OCI-LY1 (cell line): ENCODE data around the gene P2RY13.

Experiments used
- H2AFZ ChIP-seq: fragments of 200-600 bp; sonication (generic), shearing (Covaris generic); 2 replicates; pipeline ENCODE4 v1.6.0; 2014; ENCODE audit warnings: antibody characterized with exemption, mild to moderate bottlenecking, low read length
- H3F3A ChIP-seq: fragments of 200-600 bp; sonication (generic), shearing (Covaris generic); 2 replicates; pipeline ENCODE4 v1.6.0; 2014; ENCODE audit warnings: mild to moderate bottlenecking, antibody characterized with exemption, low read length, moderate library complexity; ENCODE audit not compliant: insufficient read depth
- H3K27ac ChIP-seq: fragments of 200-600 bp; sonication (generic); 2 replicates; pipeline ENCODE4 v1.5.1; 2014; ENCODE audit warnings: low read length, mixed run types, mild to moderate bottlenecking, low read depth; ENCODE audit not compliant: poor library complexity, severe bottlenecking
- H3K27me3 ChIP-seq: fragments of 200-600 bp; sonication (generic); 2 replicates; pipeline ENCODE4 v1.6.0; 2014; ENCODE audit warnings: antibody characterized with exemption, mild to moderate bottlenecking, low read length, moderate library complexity; ENCODE audit not compliant: insufficient read depth
- H3K36me3 ChIP-seq: fragments of 200-600 bp; sonication (generic); 2 replicates; pipeline ENCODE4 v1.6.1; 2014; ENCODE audit warnings: mild to moderate bottlenecking, antibody characterized with exemption, low read length, moderate library complexity, mixed read lengths; ENCODE audit not compliant: insufficient read depth
- H3K4me1 ChIP-seq: fragments of 200-600 bp; sonication (generic); 2 replicates; pipeline ENCODE4 v1.5.1; 2014; ENCODE audit warnings: mild to moderate bottlenecking, low read length, moderate library complexity; ENCODE audit not compliant: insufficient read depth, severe bottlenecking
- H3K4me2 ChIP-seq: fragments of 200-600 bp; sonication (generic), shearing (Covaris generic); 2 replicates; pipeline ENCODE4 v1.6.1; 2014; ENCODE audit warnings: low read length
- H3K4me3 ChIP-seq: fragments of 200-600 bp; sonication (generic); 2 replicates; pipeline ENCODE4 v1.5.1; 2014; ENCODE audit warnings: low read length, low read depth, mild to moderate bottlenecking, mixed read lengths; ENCODE audit not compliant: poor library complexity, severe bottlenecking
- H3K79me2 ChIP-seq: fragments of 200-600 bp; shearing (Covaris generic); 2 replicates; pipeline ENCODE4 v1.6.1; 2016; ENCODE audit warnings: mixed run types, low read length, mixed read lengths; ENCODE audit not compliant: insufficient read depth
- H3K9ac ChIP-seq: fragments of 200-600 bp; sonication (generic), shearing (Covaris generic); 2 replicates; pipeline ENCODE4 v1.6.1; 2014; ENCODE audit warnings: mild to moderate bottlenecking, low read length, mixed read lengths
- H3K9me2 ChIP-seq: fragments of 200-600 bp; sonication (generic), shearing (Covaris generic); 2 replicates; pipeline ENCODE4 v1.6.1; 2014; ENCODE audit warnings: low read depth, mild to moderate bottlenecking, low read length, mixed read lengths
- H3K9me3 ChIP-seq: fragments of 200-600 bp; shearing (Covaris generic); 2 replicates; pipeline ENCODE4 v1.6.1; 2014; ENCODE audit warnings: low read length, mixed read lengths
- H4K20me1 ChIP-seq: fragments of 200-600 bp; sonication (generic), shearing (Covaris generic); 2 replicates; pipeline ENCODE4 v1.6.0; 2016; ENCODE audit warnings: mild to moderate bottlenecking, low read length; ENCODE audit not compliant: insufficient read depth
- CTCF ChIP-seq: fragments of 200-600 bp; sonication (generic), shearing (Covaris generic); IDR thresholded peaks from 2 replicates; pipeline ENCODE4 v1.5.1; 2017; ENCODE audit warnings: mild to moderate bottlenecking, antibody characterized with exemption, low read length, moderate library complexity, mixed read lengths
- EZH2 ChIP-seq: fragments of 200-600 bp; sonication (generic), shearing (Covaris generic); IDR thresholded peaks from 2 replicates; pipeline ENCODE4 v1.8.0; 2017; ENCODE audit warnings: borderline replicate concordance, mixed run types, mild to moderate bottlenecking, antibody characterized with exemption, low read length, moderate library complexity, mixed read lengths

Gene P2RY13

DNA sequence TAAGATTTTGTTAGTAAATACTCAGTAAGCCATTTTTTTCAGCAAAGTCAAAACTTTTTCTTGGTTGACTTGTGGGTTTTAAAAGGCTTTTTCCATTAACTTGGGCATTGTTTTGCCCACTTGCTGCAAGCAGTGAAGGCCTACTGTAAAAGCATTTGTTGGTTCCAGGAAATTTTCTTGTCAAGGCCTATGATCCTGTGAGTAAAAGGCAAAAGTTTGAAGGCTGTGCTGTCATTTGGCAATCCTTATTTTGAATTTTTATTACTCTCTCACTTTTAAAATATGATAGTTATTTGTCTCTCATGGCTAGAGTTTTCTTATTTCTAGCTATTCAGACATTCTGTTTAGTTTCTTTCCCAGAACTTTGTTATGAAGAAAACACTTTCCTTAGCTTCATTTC is 42.2 kb upstream of the P2RY13 start:
- Histone ChIP-seq H3K36me3 (no peaks in the 10 kb centered on the region), H3K9me3 (no peaks in the 10 kb centered on the region), H3F3A (no peaks in the 10 kb centered on the region), H3K4me1 (peaks cover 5% of the 10 kb centered on the region), H3K27me3 (no peaks in the 10 kb centered on the region), H4K20me1 (no peaks in the 10 kb centered on the region), H3K4me3 (no peak overlapping the region), H3K79me2 (no peaks in the 10 kb centered on the region), H3K27ac (no peak overlapping the region), H3K9ac (no peak overlapping the region), H3K4me2 (no peak overlapping the region), H2AFZ (no peak overlapping the region), H3K9me2 (no peaks in the 10 kb centered on the region)
- TF ChIP-seq CTCF (no peak), EZH2 (no peak)

GRCh38 chr3:151367448-151367847 is 38.1 kb upstream of the P2RY13 start:
- H3K27ac ChIP-seq = no peak overlapping the region
- no peaks in the 10 kb centered on the region for H3K27me3 ChIP-seq
- H3K79me2 ChIP-seq = no peaks in the 10 kb centered on the region
- no peaks in the 10 kb centered on the region for H4K20me1 ChIP-seq
- H3K9me2 ChIP-seq = no peaks in the 10 kb centered on the region
- TF ChIP-seq CTCF (no peak), EZH2 (no peak)
- H3K9me3 ChIP-seq = no peaks in the 10 kb centered on the region
- no peaks in the 10 kb centered on the region for H3K4me1 ChIP-seq
- H3K4me2 ChIP-seq = no peak overlapping the region
- no peak overlapping the region for H2AFZ ChIP-seq
- no peak overlapping the region for H3K4me3 ChIP-seq
- no peaks in the 10 kb centered on the region for H3F3A ChIP-seq
- H3K36me3 ChIP-seq = no peaks in the 10 kb centered on the region
- no peak overlapping the region for H3K9ac ChIP-seq

DNA sequence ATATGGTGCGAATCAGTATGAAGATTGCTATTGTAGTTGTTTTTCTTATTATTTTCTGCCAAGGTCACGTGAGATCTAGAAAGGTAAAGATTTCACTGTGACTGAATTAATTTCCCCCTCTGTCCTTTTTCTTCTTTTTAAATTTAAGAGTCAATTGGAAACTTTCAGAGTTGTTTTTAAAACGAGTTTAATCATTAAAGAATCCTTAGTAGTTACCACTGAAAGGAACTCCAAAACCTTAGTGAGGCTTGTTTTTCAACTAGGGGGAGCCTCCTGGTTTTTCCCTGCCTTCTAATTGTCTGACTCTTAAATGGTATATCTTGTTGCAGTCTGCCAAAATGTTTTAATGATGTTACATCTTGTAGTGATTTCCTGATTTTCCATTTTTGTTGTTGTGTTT is 37.6 kb upstream of the P2RY13 start:
- H2AFZ ChIP-seq = no peak overlapping the region
- no peaks in the 10 kb centered on the region for H3K4me1 ChIP-seq
- H3K27ac ChIP-seq = no peak overlapping the region
- no peaks in the 10 kb centered on the region for H3K79me2 ChIP-seq
- no peaks in the 10 kb centered on the region for H3K36me3 ChIP-seq
- no peak overlapping the region for H3K4me2 ChIP-seq
- no peak for TF ChIP-seq CTCF
- H4K20me1 ChIP-seq = no peaks in the 10 kb centered on the region
- H3K9ac ChIP-seq = no peak overlapping the region
- no peaks in the 10 kb centered on the region for H3K9me3 ChIP-seq
- H3F3A ChIP-seq = no peaks in the 10 kb centered on the region
- no peaks in the 10 kb centered on the region for H3K27me3 ChIP-seq
- no peak overlapping the region for H3K4me3 ChIP-seq
- H3K9me2 ChIP-seq = no peaks in the 10 kb centered on the region
